Fibroblast of lung (primary cell): Measurements from ENCODE around the gene CDC42EP1. TPM values are rescaled to one million over a fixed set of nuclear protein-coding genes. Genes with fewer than 3 reads are reported as not detected.

ENCODE experiments used
- DNase-seq, 2 donors: peaks; one replicate each; pipeline versions ENCODE4 v3.0.0 to v3.0.0-alpha.2; 2010; ENCODE audit warnings: low read depth in 2 of 2
- H2AFZ ChIP-seq: 2 replicates; pipeline ENCODE4 v1.5.1; 2012; ENCODE audit warnings: low read length, control low read depth, inconsistent platforms
- H3K27ac ChIP-seq: 2 replicates; pipeline ENCODE4 v1.5.1; 2011; ENCODE audit warnings: low read length, control low read depth; ENCODE audit not compliant: insufficient read depth
- H3K27me3 ChIP-seq: 2 replicates; pipeline ENCODE4 v1.5.1; 2011; ENCODE audit warnings: mild to moderate bottlenecking, low read length; ENCODE audit not compliant: control insufficient read depth, insufficient read depth
- H3K36me3 ChIP-seq: 2 replicates; pipeline ENCODE4 v1.5.1; 2011; ENCODE audit warnings: low read length; ENCODE audit not compliant: control insufficient read depth, insufficient read depth
- H3K4me1 ChIP-seq: 2 replicates; pipeline ENCODE4 v1.5.1; 2011; ENCODE audit warnings: low read length; ENCODE audit not compliant: control insufficient read depth, insufficient read depth; ENCODE audit errors: extremely low read depth
- H3K4me2 ChIP-seq: 2 replicates; pipeline ENCODE4 v1.5.1; 2011; ENCODE audit warnings: low read length, control low read depth; ENCODE audit not compliant: insufficient read depth; ENCODE audit errors: extremely low read depth
- H3K4me3 ChIP-seq, 4 experiments: fragments of 200-600 bp in 1 of 4; sonication (generic) in 1 of 4; replicated peaks in 1 of 4; 2 replicates each; pipeline ENCODE4 v1.5.1; 2011 to 2016; ENCODE audit warnings: low read length in 4 of 4, low read depth in 3 of 4, mild to moderate bottlenecking in 3 of 4, control low read depth in 2 of 4, inconsistent platforms in 1 of 4, mixed read lengths in 1 of 4; ENCODE audit not compliant: insufficient read depth in 1 of 4; ENCODE audit errors: control extremely low read depth in 1 of 4
- H3K79me2 ChIP-seq: 2 replicates; pipeline ENCODE4 v1.5.1; 2012; ENCODE audit warnings: mild to moderate bottlenecking, low read length, inconsistent platforms; ENCODE audit not compliant: control insufficient read depth, insufficient read depth
- H3K9ac ChIP-seq: 2 replicates; pipeline ENCODE4 v1.5.1; 2011; ENCODE audit warnings: mild to moderate bottlenecking, low read length, control low read depth; ENCODE audit not compliant: insufficient read depth
- H3K9me3 ChIP-seq: 2 replicates; pipeline ENCODE4 v1.5.1; 2012; ENCODE audit warnings: low read depth, low read length; ENCODE audit not compliant: control insufficient read depth, insufficient read depth
- H4K20me1 ChIP-seq: 2 replicates; pipeline ENCODE4 v1.5.1; 2011; ENCODE audit warnings: low read length; ENCODE audit not compliant: control insufficient read depth, insufficient read depth; ENCODE audit errors: extremely low read depth
- CTCF ChIP-seq, 2 donors: IDR thresholded peaks in 1 of 2; conservative IDR thresholded peaks in 1 of 2; 1 replicate in 1 of 2; 2 replicates in 1 of 2; pipeline ENCODE4 v1.5.1; 2011 to 2012; ENCODE audit warnings: low read length in 2 of 2, control low read depth in 1 of 2, inconsistent platforms in 1 of 2, low read depth in 1 of 2, mild to moderate bottlenecking in 1 of 2
- EZH2 ChIP-seq: IDR thresholded peaks from 2 replicates; pipeline ENCODE4 v1.5.1; 2012; ENCODE audit warnings: low read length, control low read depth, mild to moderate bottlenecking; ENCODE audit errors: missing control alignments
- polyA plus RNA-seq, 2 donors: library from polyadenylated mRNA; depleted of rRNA in 1 of 2; stranded (reverse) in 1 of 2; unstranded in 1 of 2; fragments of >200 nt; gene quantifications; 2 replicates each; pipeline ENCODE4 v1.2.1, GENCODE V29; 2011 to 2012; ENCODE audit warnings: missing spikeins in 1 of 2
- total RNA-seq: library from RNA; depleted of rRNA; stranded (reverse); fragments of >200 nt; gene quantifications from 2 replicates; pipeline ENCODE4 v1.2.1, GENCODE V29; 2014

The CDC42EP1 gene
- total and polyA plus RNA-seq, 2 donors (not counting 1 experiment from before 2014, with no cell fraction given), result 10.4 to 17.2 TPM

- Histone ChIP-seq H4K20me1 (peaks cover 4% of the 10 kb centered on the region), H3K4me1 (peaks cover 25% of the 10 kb centered on the region), H3K36me3 (peaks cover 26% of the 10 kb centered on the region), H3K4me2 (no peak overlapping the region), H3K9ac (no peak overlapping the region), H3K9me3 (no peaks in the 10 kb centered on the region), H3K27ac (no peak overlapping the region), H2AFZ (no peak overlapping the region), H3K79me2 (peaks cover 51% of the 10 kb centered on the region), H3K27me3 (no peaks in the 10 kb centered on the region), H3K4me3 (no peak overlapping the region)
- TF ChIP-seq EZH2, result no peak
- TF ChIP-seq CTCF (conservative IDR thresholded peaks at IDR 0.05 in 1 of 2, IDR thresholded peaks at IDR 0.05 in 1 of 2; ENCODE audit: low read depth in 1 of 2, low read length in 2 of 2), result peak; percentile 76 to 81
- DNase-seq, result peak; percentile 57 to 63
These were observed 6.9 kb downstream of the CDC42EP1 start for GRCh38 chr22:37566903-37567798.

DNA sequence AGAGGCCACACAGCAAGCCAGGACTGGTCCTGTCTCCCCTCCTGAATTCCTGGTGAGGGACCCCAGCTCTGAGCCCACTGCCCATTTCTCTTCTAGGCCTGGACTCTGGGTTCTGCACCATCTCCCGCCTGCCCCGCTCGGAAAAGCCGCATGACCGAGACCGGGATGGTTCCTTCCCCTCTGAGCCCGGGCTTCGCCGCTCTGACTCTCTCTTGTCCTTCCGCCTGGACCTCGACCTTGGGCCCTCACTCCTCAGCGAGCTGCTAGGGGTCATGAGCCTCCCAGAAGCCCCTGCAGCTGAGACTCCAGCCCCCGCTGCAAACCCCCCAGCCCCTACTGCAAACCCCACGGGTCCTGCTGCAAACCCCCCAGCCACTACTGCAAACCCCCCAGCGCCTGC lies 7.7 kb downstream of the CDC42EP1 start:
- Histone ChIP-seq H3K27ac (no peak overlapping the region), H4K20me1 (peaks cover 4% of the 10 kb centered on the region), H3K4me1 (peaks cover 16% of the 10 kb centered on the region), H2AFZ (no peak overlapping the region), H3K9ac (no peak overlapping the region), H3K4me3 (no peak overlapping the region), H3K79me2 (peaks cover 43% of the 10 kb centered on the region), H3K9me3 (no peaks in the 10 kb centered on the region), H3K27me3 (no peaks in the 10 kb centered on the region), H3K4me2 (no peak overlapping the region), H3K36me3 (peaks cover 26% of the 10 kb centered on the region)
- no peak for TF ChIP-seq EZH2
- TF ChIP-seq CTCF (conservative IDR thresholded peaks at IDR 0.05 in 1 of 2, IDR thresholded peaks at IDR 0.05 in 1 of 2; ENCODE audit: low read depth in 1 of 2, low read length in 2 of 2), result no peak
- DNase-seq, result no peak

DNA sequence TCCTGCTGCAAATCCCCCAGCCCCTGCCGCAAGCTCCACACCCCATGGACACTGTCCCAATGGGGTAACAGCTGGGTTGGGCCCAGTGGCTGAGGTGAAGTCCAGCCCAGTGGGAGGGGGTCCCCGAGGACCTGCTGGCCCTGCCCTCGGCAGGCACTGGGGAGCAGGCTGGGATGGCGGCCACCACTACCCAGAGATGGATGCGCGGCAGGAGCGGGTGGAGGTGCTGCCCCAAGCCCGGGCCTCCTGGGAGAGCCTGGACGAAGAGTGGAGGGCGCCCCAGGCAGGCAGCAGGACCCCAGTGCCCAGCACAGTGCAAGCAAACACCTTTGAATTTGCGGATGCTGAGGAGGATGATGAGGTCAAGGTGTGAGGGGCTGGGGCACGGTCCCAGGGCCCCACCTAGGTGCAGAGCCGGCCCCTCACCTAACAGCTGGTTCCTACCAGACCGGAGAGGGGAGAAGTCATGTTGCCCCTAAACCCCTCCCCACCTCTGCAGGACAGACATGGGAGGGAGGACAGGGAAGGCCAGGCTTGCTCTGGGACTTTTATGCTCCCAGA lies 8.2 kb downstream of the CDC42EP1 start:
- no peak overlapping the region for H3K4me2 ChIP-seq
- peaks cover 4% of the 10 kb centered on the region for H4K20me1 ChIP-seq
- no peak for DNase-seq
- TF ChIP-seq CTCF (conservative IDR thresholded peaks at IDR 0.05 in 1 of 2, IDR thresholded peaks at IDR 0.05 in 1 of 2; ENCODE audit: low read depth in 1 of 2, low read length in 2 of 2) (no peak), EZH2 (no peak)
- peaks cover 14% of the 10 kb centered on the region for H3K4me1 ChIP-seq
- peaks cover 40% of the 10 kb centered on the region for H3K79me2 ChIP-seq
- H2AFZ ChIP-seq, result no peak overlapping the region
- no peak overlapping the region for H3K9ac ChIP-seq
- no peaks in the 10 kb centered on the region for H3K9me3 ChIP-seq
- no peak overlapping the region for H3K4me3 ChIP-seq
- peaks cover 26% of the 10 kb centered on the region for H3K36me3 ChIP-seq
- no peak overlapping the region for H3K27ac ChIP-seq
- no peaks in the 10 kb centered on the region for H3K27me3 ChIP-seq
